ENCODE data around the gene FAM219B. TPM values are rescaled to one million over a fixed set of nuclear protein-coding genes. Genes with fewer than 3 reads are reported as not detected.
"Not testable (repeated sequence)": the region's sequence is repeated elsewhere in the genome, so short reads cannot be mapped to it uniquely, and the experiment has no call there.

FAM219B gene
- total RNA-seq, 1 experiment from 2014 or later = 41.8 TPM

- Histone ChIP-seq H3K9me2 (ENCODE audit: insufficient read depth) (no peaks in the 10 kb centered on the region), H3K4me2 (no peak overlapping the region), H3K9me3 (ENCODE audit: insufficient read depth, low read depth) (no peaks in the 10 kb centered on the region), H3F3A (ENCODE audit: insufficient read depth, low read depth) (peaks cover 12% of the 10 kb centered on the region; the same call in 1 of the 2 replicates), H2AFZ (no peak overlapping the region), H4K20me1 (ENCODE audit: insufficient read depth) (no peaks in the 10 kb centered on the region), H3K79me2 (ENCODE audit: low read depth) (peaks cover 2% of the 10 kb centered on the region; the same call in 1 of the 2 replicates), H3K4me3 (no peak overlapping the region), H3K4me1 (replicated peaks; ENCODE audit: insufficient read depth) (peaks cover 18% of the 10 kb centered on the region), H3K27ac (no peak overlapping the region), H3K36me3 (ENCODE audit: low read depth) (0 out of 2 replicates have a peak, but pooled peaks cover 4% of the 10 kb centered on the region), H3K27me3 (ENCODE audit: insufficient read depth, low read depth) (no peaks in the 10 kb centered on the region)
- no peak for TF ChIP-seq CTCF (conservative IDR thresholded peaks at IDR 0.05)
- intact Hi-C loops (cut with micrococcal nuclease; ENCODE audit: unreplicated experiment) = loop anchor here (5.0 kb wide), 1 partner anchor 39 kb away; no protein-coding TSS in a partner anchor
- no TSS peak for BruUV-seq (replicated peaks)
- ChIA-PET CTCF (interaction anchor here (0.5 to 0.6 kb wide), 2 partner anchors 25 to 53 kb away, joined by 4 to 5 read pairs; no protein-coding TSS in a partner anchor), POLR2A (ENCODE audit: unreplicated experiment) (no interaction called here)
- no peak for DNase-seq
Measured at GRCh38 chr15:74896316-74896715, 10.3 kb downstream of the FAM219B start.

- H3F3A ChIP-seq (ENCODE audit: insufficient read depth, low read depth) = peaks cover 11% of the 10 kb centered on the region; the same call in 1 of the 2 replicates
- no peaks in the 10 kb centered on the region for H3K9me3 ChIP-seq (ENCODE audit: insufficient read depth, low read depth)
- H3K27ac ChIP-seq = no peak overlapping the region
- H2AFZ ChIP-seq = no peak overlapping the region
- H3K79me2 ChIP-seq (ENCODE audit: low read depth) = peaks cover 7% of the 10 kb centered on the region; the same call in 1 of the 2 replicates
- intact Hi-C loops (cut with micrococcal nuclease; ENCODE audit: unreplicated experiment) = loop anchor here (5.0 kb wide), 1 partner anchor 39 kb away; no protein-coding TSS in a partner anchor
- H3K4me2 ChIP-seq = no peak overlapping the region
- no peaks in the 10 kb centered on the region for H3K9me2 ChIP-seq (ENCODE audit: insufficient read depth)
- TF ChIP-seq CTCF (conservative IDR thresholded peaks at IDR 0.05) = no peak
- no peak for TF ChIP-seq EZH2 (IDR thresholded peaks at IDR 0.05; ENCODE audit: low read depth)
- H3K27me3 ChIP-seq (ENCODE audit: insufficient read depth, low read depth) = no peaks in the 10 kb centered on the region
- H3K4me1 ChIP-seq (replicated peaks; ENCODE audit: insufficient read depth) = peaks cover 20% of the 10 kb centered on the region
- no TSS peak for BruUV-seq (replicated peaks)
- DNase-seq = no peak
- CTCF ChIA-PET = interaction anchor here (0.6 kb wide), 2 partner anchors 15 to 54 kb away, joined by 4 to 7 read pairs; no protein-coding TSS in a partner anchor
- POLR2A ChIA-PET (ENCODE audit: unreplicated experiment) = no interaction called here
- no peak overlapping the region for H3K4me3 ChIP-seq
- H3K36me3 ChIP-seq (ENCODE audit: low read depth) = 0 out of 2 replicates have a peak, but pooled peaks cover 4% of the 10 kb centered on the region
- no peaks in the 10 kb centered on the region for H4K20me1 ChIP-seq (ENCODE audit: insufficient read depth)
Measured at GRCh38 chr15:74895830-74896229, 10.8 kb downstream of the FAM219B start.

- Histone ChIP-seq H3K79me2 (ENCODE audit: low read depth) (peaks cover 14% of the 10 kb centered on the region), H3K4me1 (replicated peaks; ENCODE audit: insufficient read depth) (peaks cover 26% of the 10 kb centered on the region)
- H4K20me1 ChIP-seq (ENCODE audit: insufficient read depth); H3K9me3 ChIP-seq (ENCODE audit: insufficient read depth, low read depth); H3K27ac ChIP-seq; H3K27me3 ChIP-seq (ENCODE audit: insufficient read depth, low read depth); POLR2A ChIA-PET (ENCODE audit: unreplicated experiment); H2AFZ ChIP-seq; H3K4me2 ChIP-seq; BruUV-seq (replicated peaks); DNase-seq; H3K36me3 ChIP-seq (ENCODE audit: low read depth); H3K4me3 ChIP-seq; intact Hi-C loops (cut with micrococcal nuclease; ENCODE audit: unreplicated experiment); H3F3A ChIP-seq (ENCODE audit: insufficient read depth, low read depth); H3K9me2 ChIP-seq (ENCODE audit: insufficient read depth): not testable (repeated sequence)
- CTCF ChIA-PET = interaction anchor here (0.6 to 0.7 kb wide), 5 partner anchors 19 to 101 kb away, joined by 3 to 7 read pairs (median 3); no protein-coding TSS in a partner anchor
Measured at GRCh38 chr15:74894383-74894782, 12.3 kb downstream of the FAM219B start.
